Stimulated activated CD8-positive, alpha-beta memory T cell treated with anti-CD3 and anti-CD28 coated beads, Interleukin-2, amount 100 ng/mL, for 1 hour (primary cell): ENCODE measurements around the gene SF3A2.

Experiments used
- DNase-seq, 2 donors: peaks; one replicate each; pipeline ENCODE4 v3.0.0-alpha.2; 2020; ENCODE audit warnings: low read depth in 2 of 2

Gene SF3A2

DNA sequence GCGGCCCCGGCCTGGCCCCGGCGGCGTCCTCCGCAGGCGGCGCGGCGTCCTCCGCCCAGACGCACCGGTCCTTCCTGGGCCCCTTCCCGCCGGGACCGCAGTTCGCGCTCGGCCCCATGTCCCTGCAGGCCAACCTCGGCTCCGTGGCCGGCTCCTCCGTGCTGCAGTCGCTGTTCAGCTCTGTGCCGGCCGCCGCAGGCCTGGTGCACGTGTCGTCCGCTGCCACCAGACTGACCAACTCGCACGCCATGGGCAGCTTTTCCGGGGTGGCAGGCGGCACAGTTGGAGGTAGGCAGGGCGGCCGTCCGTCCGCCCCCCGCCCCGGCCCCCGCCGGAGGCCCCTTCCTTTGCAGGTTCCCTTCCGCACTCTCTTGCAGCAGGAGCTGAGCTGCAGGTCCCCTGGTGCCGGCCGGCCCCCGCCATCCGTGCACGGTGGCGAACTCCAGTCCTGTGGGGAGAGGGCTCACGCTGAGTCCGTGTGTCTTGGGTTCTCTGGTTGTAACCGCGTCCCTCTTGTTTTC, 9.7 kb upstream of the SF3A2 start:
- no peak for DNase-seq

DNA sequence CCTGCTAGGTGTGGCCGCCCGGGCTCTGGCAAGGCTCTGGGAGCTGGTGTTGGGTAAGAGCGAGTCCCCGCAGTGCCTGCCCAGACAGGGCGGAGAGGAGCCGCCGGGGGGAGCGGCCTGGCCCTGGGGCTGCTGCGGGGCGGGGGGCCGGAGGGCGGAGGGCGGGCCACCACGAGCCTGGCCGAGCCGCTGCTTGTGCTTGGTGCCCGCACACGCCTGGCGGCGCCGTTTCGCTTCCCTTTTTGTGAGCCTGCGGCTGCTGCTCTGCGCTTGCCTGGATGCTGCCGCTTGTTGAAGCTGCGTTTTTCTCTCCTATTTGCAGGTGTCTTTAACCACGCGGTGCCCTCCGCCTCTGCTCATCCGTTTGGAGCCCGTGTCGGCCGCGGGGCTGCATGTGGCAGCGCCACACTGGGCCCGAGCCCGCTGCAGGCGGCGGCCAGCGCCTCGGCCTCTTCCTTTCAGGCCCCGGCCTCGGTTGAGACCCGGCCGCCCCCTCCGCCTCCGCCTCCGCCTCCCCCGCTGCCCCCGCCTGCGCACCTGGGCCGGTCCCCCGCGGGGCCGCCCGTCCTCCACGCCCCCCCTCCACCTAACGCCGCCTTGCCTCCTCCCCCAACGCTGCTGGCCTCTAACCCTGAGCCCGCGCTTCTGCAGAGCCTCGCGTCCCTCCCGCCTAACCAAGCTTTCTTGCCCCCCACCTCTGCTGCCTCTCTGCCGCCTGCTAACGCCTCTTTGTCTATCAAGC, 9.0 kb upstream of the SF3A2 start:
- no peak for DNase-seq

DNA sequence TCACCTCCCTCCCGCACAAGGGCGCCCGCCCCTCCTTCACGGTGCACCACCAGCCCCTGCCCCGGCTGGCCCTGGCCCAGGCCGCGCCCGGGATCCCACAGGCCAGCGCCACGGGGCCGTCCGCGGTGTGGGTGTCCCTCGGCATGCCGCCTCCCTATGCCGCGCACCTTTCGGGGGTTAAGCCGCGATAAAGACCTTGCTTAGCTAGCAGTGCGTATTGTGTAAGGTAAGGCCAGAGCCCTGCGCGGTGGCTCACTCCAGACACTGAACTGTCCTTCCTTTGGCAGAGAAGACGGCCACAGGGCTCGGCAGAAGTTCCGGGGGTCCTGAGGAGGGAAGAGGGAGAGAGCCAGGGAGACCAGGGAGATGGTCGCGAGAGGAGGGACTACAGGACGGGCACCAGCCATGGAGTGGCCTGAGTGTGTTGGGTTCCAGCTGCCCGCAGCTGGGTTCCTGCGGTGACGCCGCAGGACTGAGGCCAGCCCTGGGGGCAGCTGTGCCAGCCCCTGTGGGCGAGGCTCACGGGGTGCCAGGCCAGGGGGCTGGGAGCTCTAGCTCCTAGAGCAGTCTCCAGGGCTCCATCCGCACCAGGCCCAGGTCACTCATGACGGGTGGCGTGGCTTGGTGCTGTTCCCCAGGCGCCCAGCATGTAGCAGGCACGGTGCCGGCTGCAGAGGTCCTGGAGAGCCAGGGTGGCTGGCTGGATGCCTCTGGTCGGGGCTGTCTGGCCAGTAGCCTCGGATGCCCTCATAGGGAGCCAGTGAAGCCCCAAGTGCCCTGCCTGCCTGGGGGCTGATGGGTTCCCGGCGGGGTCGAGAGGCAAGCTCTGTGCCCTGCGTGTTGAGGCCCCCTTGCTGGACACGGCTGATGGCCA, 8.2 kb upstream of the SF3A2 start:
- no peak for DNase-seq

DNA sequence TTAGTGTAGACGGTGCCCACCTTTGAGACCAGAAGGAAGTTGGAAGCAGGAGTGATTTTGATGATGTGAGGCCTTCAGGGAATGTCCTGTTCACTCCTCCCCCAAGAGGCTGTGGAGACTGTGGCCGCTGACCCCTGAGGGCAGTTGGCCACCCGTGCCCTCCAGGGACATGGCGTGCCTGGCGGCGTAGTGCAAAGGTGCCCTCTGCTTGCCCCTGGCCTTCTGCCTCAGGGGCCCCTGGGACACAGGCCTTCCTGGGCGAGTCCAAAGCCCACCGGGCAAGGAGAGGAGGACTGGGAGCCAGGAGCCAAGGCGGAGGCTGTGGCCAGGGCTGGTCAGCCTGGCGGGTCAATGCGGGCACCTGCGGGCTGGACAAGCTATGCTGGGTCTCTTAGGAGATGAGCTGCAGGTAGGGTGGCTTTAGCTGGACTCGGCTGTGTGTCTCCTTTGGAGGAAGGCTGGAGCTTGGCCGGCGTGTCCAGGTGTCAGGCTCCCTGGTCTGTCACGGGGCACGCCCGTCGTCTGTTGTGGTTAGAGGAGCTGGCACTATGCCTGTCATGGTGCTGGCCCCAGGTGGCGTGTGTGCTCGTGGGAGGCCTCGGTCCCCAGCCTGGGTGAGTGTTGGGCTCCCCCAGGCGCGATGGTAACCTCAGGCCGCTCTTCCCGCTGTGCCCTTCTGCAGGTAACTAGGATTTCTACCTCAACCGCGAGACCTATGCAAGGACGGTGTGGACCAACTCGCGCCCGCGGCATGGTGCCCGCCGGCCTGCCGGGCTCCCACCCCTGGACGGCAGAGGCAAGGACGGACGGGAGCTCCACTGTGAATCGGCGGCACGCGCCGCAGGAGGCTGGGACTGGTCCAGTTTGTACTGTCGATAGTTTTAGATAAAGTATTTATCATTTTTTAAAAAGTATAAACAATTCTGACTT, 7.3 kb upstream of the SF3A2 start:
- no peak for DNase-seq

DNA sequence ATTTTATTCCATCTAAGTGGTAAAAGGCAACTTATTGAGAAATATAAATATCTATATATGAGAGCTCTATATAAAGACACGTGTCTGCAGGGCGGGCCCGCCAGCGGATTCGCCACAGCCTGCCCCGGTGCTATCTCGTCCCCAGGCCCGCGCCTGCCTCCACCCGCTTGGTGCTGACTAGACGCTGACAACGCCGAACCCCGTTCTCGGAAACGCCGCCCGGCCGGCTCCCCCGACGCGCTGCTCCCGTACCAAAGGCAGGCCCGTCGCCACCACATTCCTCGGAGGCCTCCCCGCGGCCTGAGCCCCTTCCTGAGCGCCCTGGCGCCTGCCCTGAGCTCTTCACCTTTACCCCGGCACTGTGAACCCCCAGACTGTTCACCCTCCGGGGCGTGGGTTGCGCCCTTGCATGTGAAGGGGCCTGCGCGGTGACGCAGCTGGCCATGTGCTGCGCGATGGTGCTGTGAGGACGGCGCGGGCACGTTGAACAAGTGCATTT, 6.5 kb upstream of the SF3A2 start:
- no peak for DNase-seq

DNA sequence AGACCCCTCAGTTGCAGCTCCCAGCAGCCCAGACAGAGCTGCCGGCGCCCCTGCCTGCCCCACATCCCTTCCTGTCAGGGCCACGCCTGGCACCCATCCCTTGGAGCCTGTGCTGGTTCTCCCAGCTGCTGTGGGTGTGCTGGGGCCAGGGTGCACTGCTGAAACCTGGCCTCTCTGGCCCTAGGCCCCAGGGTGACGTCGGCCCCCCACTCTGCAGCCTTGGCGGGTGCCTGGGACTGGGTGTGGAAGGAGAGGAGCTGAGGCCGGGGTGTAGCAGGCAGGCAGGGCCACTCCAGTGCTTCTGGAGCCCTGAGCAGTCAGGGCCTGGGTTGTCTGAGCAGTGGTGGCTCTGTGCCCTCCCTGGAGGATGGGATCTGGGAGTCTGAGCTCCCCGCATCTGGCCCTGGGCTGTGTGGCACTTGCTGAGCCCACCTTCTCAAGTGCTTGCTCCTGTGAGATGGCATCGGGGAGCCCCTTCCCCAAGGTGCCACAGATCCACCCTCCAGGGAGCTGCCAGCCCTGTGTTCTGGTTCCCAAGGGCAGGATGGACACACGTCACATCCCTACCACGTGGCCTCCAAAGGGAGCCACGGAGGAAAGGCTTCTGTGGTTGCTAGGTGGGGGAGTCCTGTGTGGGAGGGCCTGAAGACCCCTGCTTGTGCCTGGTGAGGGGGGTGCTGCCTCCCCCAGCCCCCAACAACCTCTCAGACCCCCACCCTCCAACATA, 5.7 kb upstream of the SF3A2 start:
- DNase-seq: no peak

DNA sequence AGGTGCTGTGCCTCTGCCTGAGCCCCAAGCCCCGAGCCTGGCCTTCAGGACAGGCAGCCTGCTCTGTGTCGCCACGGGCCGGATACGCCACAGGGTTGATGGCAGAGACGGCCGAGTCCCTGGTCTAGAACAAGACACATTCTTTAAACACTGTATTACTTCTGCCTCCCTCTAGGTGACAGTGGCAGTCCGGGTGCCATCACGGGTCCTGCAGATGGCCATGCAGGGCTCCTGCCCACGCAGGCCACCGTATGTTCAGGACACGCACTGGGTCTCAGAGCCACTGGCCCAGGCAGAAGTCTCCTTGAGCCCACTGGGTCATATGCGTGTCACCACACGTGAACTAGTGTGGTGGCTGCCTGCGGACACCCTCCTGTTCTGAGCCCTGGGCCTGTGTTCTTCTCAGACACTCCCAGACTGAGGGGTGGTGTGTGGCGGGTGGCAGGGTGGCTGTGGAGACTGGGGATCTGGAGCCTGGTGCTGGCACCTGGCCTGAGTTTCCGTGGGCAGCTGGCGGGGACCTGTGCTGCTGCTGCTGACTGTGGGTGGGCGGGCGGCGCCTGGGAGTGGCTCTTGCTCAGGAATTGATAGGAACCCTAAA, 4.9 kb upstream of the SF3A2 start:
- no peak for DNase-seq

DNA sequence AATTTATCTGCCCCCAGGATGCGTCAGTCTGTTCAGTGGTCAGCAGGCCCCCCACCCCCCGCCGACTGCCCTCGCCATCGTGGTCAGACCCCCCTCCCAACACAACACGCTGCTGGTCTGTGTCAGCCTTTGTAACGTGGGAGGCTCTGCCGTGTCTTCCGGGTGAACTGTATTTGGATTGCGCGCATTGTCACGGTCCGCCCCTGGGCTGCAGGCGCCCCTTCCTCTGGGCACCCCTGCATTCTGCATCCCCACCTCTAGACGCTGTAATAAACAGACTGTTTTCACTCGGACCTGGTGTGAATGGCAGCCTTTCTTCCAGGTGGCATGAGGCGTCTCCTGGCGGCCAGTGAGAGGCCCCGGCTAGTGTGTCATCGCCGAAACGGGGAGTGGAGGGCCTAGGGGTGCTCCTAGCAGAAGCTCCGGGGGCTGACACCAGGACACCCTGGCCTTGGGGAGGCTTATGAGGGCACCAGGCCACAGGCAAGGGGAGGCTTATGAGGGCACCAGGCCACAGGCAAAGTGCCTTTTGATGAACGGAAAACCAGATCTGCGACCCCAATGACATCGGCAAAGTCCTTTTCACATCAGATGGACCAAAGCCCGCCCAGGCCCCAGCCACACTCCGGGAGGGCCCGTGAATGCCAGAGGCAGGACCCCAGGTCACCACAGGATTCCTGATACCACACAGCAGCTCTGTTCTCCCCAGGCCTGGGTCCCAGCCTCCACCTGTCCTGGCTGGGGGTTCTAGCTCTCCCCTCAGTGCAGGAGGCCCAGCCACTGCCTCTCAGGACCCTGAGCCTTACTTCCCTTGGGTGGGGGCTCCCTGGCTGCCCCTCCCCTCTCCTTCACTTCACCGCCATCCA, 4.1 kb upstream of the SF3A2 start:
- DNase-seq: no peak

DNA sequence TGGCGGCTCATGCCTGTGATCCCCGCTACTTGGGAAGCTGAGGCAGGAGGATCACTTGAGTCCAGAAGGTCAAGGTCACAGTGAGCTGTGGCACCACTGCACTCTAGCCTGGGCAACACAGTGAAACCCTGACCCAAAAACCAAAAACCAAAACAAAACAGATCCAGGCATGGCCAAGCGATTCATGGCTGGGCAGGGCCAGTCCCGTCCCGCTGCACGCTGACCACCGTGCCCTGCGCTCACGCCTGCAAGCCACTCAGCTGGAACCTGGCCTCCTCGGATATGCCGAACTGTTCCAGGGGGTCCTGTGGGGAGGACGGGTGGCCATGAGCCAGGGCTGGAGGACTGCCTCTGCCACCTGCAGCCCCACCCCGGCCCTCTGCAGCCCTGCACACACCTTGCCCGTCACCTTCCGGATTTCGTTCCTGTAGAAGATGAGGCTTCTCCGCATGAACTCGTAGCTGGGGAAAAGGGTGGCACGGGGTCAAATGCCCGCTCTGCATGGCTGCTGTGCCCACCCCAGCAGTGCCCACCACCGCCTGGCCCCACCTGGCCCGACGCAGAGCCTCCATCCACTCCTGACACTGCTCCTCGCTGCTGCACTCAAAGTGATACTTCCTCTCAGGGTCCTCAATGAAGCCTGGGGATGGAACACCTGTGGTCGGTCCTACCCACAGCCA, 2.9 kb upstream of the SF3A2 start:
- no peak for DNase-seq

DNA sequence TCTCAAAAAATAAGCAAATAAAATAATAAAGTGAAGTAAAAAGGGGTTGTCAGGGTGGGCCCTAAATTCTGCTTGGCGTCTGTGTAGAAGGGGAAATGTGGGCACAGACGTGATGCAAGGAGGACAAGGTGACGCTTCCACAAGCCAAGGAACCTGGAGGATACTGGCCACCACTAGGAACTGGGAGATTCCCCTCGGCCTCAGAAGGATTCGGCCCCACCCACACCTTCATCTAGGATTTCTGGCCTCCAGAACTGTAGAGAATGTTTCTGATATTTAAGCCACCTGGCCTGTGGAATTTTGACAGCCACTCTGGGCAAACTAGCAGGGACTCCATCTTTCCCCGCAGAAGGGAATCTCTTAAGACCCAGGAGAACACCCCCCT, 1.6 kb upstream of the SF3A2 start:
- no peak for DNase-seq

DNA sequence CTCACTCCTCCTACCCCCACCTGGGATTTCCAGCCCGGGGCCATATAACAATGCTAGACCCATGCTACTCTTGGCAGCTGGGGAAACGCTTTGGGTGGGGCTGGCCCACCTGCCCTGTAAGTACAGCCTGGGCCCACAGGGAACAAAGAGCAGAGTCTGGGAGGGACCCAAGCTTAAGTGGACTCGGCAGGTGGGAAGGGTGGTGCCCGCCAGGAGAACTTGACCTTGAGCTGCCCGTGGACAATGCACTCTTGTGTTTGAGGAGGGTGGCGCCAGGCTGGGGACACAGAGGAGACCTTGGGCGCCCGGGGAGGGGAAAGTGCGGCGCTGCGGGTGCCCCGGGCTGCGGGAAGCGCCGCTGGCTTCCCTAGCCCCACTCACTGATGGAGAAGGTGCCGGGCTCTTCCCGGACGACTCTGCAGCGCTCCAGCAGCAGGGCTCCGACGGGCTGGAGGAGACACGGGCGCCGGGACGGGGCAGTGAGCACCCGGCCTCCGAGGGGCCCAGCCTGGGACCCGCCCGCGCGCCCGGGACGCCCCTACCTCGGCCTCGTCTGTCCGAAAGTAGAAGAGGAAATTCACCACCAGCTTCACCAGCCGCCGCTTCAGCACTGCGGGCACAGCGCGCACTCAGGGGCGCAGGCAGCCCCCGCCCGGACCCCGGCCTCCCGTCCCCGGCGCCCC, 1.1 kb upstream of the SF3A2 start:
- DNase-seq: no peak

DNA sequence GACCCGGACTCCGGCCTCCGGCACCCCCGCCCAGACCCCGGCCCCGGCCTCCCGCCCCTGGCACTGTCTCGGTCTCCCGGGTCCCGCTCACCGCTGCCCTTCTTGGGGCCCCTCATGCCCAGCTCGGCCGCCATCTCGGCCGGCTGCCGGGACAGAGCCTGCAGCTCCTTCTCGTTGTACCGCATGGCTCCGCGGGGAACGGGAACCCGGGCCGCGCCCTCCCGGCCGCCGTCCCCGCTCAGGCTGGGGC, 635 bp upstream of the SF3A2 start:
- DNase-seq: no peak

DNA sequence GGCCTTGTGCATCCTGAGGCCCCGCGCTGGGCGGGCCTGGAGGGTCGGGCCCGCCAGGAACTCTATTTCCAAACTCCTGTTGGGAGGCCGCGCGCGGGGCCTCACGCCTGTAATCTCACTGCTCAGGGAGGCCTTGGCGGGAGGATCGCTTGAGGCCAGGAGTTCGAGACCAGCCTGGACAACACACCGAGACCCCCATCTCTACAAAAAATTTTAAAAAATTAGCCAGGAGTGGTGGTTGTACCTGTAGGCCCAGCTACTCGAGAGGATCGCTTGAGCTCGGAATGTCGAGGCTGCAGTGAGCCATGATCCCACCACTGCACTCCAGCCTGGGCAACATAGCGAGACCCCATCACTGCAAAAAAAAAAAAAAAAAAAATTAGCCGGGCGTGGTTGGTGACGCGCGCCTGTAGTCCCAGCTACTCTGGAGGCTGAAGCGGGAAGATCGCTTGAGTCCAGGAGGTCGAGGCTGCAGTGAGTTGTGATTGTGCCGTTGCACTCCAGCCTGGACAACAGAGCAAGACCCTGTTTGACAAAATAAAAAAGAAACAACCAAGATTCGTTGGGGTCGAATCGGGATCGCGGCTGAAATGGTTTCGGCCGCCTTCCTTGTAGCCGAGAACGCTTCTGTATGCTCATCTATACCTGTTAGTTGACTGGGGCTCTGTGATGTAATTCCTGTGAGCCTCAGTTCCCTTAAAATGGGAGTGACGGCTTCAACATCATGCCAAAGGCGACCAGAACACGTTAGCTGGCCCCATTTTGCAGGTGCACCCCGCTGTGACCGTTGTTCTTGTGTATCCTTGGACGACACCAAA, 636 bp downstream of the SF3A2 start:
- DNase-seq: no peak

DNA sequence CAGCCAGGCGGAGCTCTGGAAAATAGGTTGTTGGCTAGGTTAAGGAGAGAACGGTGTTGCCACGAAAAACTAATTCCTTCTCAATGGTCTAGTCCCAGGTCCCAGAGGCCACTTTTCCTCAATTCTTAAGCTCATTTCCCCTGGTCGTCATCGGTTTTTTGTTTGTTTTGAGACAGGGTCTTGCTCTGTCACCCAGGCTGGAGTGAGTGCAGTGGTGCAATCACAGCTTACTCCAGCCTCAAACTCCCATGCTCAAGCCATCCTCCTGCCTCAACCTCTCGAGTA, 1.2 kb downstream of the SF3A2 start:
- no peak for DNase-seq

DNA sequence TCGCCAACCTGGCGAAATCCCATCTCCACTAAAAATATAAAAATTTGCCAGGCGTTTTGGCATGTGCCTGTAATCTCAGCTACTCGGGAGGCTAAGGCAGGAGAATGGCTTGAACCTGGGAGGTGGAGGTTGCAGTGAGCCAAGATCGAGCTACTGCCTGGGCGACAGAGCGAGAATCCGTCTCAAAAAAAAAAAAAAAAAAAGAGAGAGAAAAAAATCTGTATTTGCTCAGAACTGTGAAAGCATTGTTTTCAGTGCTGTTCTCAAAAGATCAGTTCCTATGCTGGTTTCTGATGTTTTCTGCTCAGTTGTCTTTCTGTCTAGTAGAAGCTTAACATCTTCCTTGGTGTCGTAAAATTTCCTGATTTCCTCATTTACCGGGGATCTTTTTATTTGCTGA, 2.5 kb downstream of the SF3A2 start:
- no peak for DNase-seq

DNA sequence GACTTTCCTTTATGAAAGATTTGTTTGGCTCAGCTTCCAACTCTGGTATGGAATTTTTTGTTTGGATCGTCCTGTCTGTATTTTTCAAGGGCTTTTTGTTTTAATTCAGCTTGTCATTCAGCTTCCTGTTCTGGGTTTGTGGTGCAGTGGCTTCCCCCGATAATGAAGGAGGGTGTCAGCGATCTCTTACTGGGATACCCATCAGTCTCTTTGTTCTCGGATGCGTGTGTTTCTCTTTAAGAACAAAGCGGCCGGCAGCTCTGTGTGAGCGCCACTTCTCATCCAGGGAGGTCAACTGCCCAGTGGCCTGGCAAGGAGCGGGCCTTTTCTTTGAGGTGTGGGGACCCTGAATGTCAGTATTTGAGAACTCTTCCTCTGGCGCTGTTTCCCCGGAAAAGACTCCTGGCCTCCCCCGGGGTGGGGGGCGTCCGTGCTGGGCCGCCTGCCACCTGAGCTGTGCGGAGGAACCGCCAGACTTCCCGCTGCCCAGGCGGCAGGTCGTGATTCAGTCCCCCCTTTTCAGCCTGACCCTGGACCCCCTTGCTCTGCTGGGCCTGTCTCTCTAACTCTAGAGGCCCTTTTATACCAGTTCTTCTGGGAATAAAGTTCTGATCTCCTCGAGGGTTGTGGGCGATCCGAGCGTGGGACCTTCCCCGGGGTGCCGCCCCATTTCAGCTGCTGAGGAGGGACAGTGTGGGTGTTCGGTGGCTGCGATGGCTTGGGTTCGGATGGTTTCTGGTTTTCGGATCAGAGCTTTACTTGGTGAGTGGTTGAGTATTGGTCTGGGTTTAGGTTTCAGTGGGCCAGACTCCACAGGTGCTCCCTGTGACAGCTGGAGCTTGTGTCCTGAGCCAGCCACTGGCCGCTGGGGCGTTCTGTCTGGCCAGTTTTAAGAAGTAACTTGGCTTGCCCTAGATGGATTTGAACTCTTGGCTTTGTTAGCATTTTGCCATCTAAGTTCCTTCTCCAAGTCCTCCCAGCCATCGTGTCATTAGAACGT, 3.4 kb downstream of the SF3A2 start:
- DNase-seq: no peak
